ENCODE results near the gene SEMA4F.

DNA sequence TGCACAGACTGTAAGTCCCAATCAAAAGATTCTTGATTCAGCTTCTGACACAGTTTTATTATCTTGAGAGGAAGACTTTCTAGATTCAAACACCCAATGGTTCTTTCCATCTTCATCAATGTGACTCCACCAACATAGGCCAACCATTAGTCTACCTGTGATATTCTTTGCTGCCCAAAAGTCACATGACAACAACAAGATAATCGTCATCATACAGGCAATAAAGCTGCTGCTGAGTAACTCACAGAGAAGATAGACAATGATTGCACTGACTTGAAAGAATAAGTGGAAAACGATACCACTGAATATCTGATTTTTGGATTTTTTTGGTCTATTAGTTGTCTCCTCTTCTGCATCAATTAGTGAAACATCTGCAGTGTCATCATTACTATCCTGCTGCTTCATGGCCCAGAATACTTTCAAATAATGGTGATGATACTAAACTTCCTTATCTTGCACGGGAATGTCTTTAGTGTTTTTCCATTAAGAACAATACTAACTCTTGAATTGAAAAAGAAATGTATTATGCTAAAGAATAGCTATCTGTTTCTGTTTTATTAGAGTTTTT lies 25.4 kb upstream of the SEMA4F start:
- no peak for TF ChIP-seq MYC (IDR thresholded peaks at IDR 0.05; ENCODE audit: low read depth, low read length)
- TF ChIP-seq, protein P1, sequence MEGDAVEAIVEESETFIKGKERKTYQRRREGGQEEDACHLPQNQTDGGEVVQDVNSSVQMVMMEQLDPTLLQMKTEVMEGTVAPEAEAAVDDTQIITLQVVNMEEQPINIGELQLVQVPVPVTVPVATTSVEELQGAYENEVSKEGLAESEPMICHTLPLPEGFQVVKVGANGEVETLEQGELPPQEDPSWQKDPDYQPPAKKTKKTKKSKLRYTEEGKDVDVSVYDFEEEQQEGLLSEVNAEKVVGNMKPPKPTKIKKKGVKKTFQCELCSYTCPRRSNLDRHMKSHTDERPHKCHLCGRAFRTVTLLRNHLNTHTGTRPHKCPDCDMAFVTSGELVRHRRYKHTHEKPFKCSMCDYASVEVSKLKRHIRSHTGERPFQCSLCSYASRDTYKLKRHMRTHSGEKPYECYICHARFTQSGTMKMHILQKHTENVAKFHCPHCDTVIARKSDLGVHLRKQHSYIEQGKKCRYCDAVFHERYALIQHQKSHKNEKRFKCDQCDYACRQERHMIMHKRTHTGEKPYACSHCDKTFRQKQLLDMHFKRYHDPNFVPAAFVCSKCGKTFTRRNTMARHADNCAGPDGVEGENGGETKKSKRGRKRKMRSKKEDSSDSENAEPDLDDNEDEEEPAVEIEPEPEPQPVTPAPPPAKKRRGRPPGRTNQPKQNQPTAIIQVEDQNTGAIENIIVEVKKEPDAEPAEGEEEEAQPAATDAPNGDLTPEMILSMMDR (IDR thresholded peaks at IDR 0.05; ENCODE audit: low read depth, low read length) = no peak
- TF ChIP-seq, protein P2, sequence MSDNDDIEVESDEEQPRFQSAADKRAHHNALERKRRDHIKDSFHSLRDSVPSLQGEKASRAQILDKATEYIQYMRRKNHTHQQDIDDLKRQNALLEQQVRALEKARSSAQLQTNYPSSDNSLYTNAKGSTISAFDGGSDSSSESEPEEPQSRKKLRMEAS (IDR thresholded peaks at IDR 0.05; ENCODE audit: low read depth, low read length) = no peak
- TF ChIP-seq POLR2A (IDR thresholded peaks at IDR 0.05; ENCODE audit: extremely low read depth, insufficient read length) = no peak
